HG02678 (cell line): ENCODE results near the gene NRCAM.
A peak's percentile ranks its signal among the peaks of the same experiment; 100 is the strongest.

Source experiments
- ATAC-seq: cut with Tn5 transposase; IDR thresholded peaks from one replicate; pipeline ENCODE4 v1.9.1; 2021; ENCODE audit warnings: mild to moderate bottlenecking, moderate library complexity; ENCODE audit not compliant: unreplicated experiment

Gene NRCAM

GRCh38 chr7:108425714-108426275 is 30.4 kb downstream of the NRCAM start:
- ATAC-seq = no peak

DNA sequence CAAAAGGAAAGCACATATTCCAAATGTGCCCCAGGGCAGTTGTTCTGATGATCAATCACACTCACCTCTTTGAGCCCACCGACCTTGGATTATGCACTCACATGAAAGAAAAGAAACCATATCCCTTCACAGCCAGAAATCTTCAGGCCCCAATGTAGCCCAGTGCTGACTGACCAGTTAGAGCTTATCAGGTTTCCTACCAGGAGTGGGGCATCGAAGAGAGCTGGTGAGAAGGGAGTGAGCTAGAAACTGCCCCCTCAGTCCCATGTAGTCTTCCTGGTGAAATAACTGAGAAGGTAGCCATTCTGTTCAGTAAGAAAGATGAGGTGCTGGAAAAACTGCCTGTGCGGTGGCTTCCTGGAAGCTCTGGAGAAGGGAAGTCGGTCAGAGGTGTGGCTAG is 32.2 kb downstream of the NRCAM start:
- ATAC-seq = no peak

- ATAC-seq = no peak
Observed at GRCh38 chr7:108423089-108423989, 32.9 kb downstream of the NRCAM start.

DNA sequence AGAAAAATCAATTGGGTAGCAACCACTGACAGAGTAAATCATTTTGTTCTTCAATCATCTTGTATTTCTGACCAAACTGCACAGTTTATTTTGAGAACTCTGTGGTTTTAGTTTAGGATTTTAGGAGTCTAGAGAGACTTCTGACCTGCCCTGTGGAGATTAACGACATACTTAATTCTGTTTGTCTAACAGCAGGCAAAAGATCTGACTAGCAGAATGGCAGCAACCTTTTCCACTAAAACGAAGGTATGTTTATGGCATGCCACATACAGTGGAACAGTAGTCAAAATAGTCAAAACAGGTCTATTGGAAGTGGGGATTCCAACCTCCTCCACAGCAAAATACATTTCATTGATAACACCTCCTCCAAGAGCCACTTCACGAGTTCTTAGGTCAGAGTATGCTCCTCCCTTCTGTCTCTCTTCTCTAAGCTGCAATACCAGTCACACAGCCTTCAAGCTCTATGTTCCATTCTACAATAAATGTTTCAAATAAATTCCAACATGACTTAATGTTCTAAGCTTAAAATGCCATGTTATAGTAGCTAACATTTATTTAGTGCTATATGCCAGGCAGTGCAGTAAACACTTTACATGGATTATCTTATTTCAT is 34.4 kb downstream of the NRCAM start:
- ATAC-seq = no peak

DNA sequence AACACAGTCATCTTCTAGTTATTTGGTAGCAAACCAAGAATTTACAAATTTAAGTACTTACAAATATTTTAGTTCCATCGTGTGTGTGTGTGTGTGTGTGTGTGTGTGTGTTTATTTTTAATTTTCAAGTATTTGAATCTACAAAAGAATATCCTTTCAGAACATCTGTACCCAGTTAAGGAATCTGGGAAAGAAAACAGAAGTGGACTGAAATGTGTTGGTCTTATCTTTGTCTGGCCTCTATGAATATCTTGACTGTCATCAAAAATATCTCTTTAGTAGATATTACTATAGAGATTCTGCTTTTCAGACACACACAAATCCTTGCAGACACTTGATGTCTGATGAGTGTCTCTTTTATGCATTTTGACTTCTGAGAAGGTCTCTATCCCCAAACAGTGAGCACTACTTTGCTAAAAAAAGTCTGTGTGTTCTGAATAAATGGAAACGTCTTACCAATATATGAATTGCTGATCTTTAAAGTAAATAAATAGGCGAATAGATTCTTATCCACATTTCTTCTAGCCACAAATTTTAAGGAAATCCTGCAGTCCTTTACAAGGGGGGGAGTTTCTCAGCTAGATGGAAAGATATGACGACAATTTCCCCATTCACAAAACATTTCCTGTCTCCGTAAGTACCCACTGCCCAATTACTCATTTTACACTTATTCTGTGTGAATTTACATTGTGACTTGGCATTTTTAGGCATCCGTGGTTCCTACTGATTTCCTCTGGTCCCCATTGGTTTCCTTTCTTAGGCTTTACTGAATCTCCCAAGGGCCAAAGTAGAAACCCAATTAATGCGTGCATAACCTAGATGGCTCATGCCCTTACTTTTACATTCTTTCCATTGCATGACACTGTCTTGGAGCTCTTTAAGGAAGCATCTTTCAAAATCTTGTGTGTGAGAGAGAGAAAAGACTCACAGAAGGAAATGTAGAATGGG is 36.0 kb downstream of the NRCAM start:
- ATAC-seq = no peak

- no peak for ATAC-seq
Observed at GRCh38 chr7:108418946-108419345, 37.3 kb downstream of the NRCAM start.

DNA sequence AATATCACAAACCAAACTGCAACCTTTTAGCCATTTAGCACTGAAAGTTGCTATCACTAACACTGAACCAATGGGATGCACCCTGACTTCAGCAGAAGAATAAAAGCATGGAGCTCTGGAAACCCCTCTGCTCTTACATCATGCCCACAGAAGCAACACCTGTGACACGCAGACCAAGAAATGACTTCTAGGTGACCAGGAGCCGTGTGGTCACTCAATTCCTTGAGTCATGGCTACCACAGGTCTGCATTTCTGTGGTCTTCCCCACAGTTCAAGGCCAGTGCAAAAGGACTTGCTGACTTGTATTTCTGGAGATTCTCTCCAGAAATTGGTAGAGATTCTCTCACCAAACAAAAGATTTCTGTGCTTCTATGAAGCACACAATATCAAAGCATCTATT is 38.3 kb downstream of the NRCAM start:
- ATAC-seq = no peak

DNA sequence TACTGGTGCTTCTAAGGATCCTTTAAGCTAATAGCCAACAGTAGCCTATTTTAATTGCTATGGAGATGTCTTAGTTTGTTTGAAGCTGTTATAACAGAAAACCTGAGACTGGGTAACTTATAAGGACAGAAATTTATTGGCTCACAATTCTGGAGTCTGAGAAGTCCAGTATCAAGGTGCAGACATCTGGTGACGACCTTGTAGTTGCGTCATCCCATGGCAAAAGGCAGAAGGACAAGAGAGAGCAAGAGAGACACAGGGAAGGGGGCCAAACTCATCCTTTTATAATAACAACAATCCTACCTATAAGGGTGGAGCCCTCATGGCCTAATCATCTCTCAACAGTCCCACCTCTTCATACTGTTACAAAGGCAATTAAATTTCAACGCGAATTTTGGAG is 39.1 kb downstream of the NRCAM start:
- ATAC-seq = no peak

GRCh38 chr7:108415821-108416536 is 40.3 kb downstream of the NRCAM start:
- peak; percentile 84 for ATAC-seq

DNA sequence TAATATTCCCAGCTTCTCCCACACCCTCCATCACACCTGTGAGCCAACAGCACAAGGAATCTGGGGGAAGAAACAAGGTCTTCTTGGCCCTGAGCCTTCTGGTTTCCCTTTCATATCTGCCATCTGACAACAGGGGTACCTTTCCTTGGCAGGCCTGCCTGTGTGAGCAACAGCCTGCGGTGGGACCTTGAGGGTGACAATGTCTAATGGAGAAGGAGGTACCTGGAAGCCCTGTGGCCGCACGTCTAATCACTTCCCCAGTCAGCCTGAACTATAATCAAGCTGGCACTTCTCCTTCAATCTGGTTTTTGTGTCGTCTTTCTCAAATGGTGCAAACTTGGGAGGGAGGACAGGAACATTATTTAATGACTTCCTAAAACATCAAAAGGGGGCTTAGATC is 41.2 kb downstream of the NRCAM start:
- ATAC-seq = no peak

GRCh38 chr7:108413782-108414492 is 42.3 kb downstream of the NRCAM start:
- no peak for ATAC-seq

GRCh38 chr7:108413337-108413736 is 42.9 kb downstream of the NRCAM start:
- no peak for ATAC-seq

GRCh38 chr7:108409146-108409545 is 47.1 kb downstream of the NRCAM start:
- no peak for ATAC-seq

- no peak for ATAC-seq
Observed at GRCh38 chr7:108408296-108408991, 47.8 kb downstream of the NRCAM start.

DNA sequence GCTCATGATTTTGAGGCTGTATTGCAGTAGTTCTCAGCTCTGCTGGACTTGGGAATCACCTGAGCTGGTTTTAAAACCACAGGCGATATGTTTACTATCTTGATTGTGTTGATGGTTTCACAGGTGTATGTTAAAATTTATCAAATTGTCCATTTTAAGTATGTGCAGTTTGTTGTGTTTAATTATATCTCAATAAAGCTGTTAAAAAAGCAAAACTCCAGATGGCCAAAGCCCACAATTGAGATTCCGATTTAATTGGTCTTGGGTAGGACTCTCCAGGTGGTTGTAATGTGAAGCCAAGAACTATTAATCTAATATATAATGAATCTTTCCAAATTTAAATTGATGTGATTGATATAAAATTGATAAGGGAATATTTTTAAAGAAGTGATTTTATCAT is 48.6 kb downstream of the NRCAM start:
- no peak for ATAC-seq

DNA sequence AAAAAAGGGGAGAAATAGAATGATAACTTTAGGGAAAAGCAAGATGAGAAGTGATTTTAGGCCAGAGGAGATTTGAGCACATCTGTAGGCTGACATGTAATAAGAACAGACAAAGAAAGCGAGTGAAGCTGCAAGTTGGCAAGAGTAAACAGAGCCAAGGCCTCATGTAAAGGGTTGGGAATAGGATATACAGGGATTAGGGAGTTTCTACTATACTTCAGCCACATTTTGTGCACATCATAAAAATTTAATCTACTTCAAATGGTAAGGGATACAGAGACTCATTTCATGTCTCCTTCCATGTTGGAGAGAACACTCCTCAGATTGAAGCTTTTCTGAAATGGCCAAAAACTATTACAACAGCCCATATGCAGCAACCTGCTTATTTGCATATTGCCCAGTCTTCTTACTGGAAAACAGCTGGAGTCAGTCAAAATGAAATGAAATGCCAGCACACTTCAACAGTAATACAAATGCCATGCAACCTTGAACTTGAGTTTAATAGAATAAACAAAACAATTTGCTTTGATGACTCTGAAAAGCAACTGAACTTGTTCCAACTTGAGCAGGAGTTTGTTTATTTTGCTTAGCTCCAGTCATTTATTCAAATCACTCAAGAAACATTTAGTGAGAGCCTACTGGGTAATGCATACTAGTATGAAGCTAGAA is 49.9 kb downstream of the NRCAM start:
- ATAC-seq = no peak

DNA sequence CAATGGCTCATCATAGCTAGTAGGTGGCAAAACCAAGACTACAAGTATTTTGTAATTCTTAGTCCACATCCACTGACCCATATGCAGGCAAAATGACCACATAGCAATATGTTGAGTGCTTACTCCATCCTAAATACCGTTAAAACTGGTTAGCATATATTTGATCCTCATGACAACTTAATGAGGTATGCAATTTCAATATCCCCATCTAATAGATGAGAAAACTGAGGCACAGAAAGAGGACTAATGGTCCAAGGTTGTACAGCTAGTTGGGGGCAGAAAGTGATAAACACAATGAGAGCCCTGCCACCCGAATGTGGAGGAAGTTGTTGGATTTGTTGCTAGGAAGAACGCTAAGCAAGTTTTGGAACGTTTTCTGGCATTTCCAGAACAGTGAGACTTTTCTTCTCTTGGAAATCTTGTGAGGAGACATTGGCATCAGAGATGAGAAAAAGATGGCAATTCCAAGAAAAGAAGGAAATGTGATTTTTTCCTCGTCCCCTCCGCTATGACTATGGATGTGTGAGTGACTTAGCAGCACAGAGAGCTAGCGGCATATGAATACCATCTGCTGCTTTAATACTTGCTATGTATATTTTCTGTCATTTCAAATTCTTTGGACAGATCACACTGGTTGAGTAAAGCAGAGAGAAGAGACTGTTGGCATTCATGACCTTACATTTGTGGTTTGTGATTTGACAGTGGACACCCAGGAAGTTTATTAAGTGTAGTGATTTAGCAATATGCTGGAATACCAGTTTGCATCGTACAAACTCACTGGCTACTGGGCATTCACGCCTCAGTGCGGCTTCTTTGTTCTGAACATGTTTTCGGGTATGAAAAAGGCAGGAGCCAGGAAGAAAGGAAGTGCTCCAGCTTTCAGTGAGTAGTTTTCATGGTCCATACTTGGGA is 51.5 kb downstream of the NRCAM start:
- no peak for ATAC-seq
